GM13976 (cell line): ENCODE data around the gene ADIRF.
"Not testable (repeated sequence)": the region's sequence is repeated elsewhere in the genome, so short reads cannot be mapped to it uniquely, and the experiment has no call there.

Source experiments
- DNase-seq: peaks from one replicate; pipeline ENCODE4 v3.0.0; 2012; ENCODE audit warnings: low spot score
- CTCF ChIP-seq: IDR thresholded peaks from 2 replicates; pipeline ENCODE4 v1.5.1; 2012; ENCODE audit warnings: borderline replicate concordance, mild to moderate bottlenecking; ENCODE audit not compliant: insufficient read depth; ENCODE audit errors: extremely low read depth, missing control alignments, control extremely low read depth
- in situ Hi-C: fragments of 300-500 bp; cut with MboI; formaldehyde crosslinking; loops from one replicate; pipeline ENCODE4 v1.12.0; 2022; ENCODE audit warnings: low sequenced_read_pairs, mixed read lengths, inconsistent platforms; ENCODE audit not compliant: unreplicated experiment

ADIRF gene

GRCh38 chr10:86946213-86947155 lies 21.8 kb upstream of the ADIRF start:
- in situ Hi-C loops = no loop called here
- DNase-seq = no peak
- TF ChIP-seq CTCF = no peak

GRCh38 chr10:86947806-86948205 lies 20.5 kb upstream of the ADIRF start:
- DNase-seq, in situ Hi-C loops: not testable (repeated sequence)

GRCh38 chr10:86950349-86950748 lies 17.9 kb upstream of the ADIRF start:
- no peak for TF ChIP-seq CTCF
- DNase-seq = no peak
- in situ Hi-C loops = no loop called here

GRCh38 chr10:86951184-86951761 lies 17.0 kb upstream of the ADIRF start:
- in situ Hi-C loops = no loop called here
- DNase-seq = no peak
- no peak for TF ChIP-seq CTCF

GRCh38 chr10:86952106-86952505 lies 16.2 kb upstream of the ADIRF start:
- DNase-seq = no peak
- TF ChIP-seq CTCF = no peak
- in situ Hi-C loops = no loop called here

GRCh38 chr10:86952697-86953096 lies 15.6 kb upstream of the ADIRF start:
- DNase-seq, in situ Hi-C loops: not testable (repeated sequence)

GRCh38 chr10:86953747-86954680 lies 14.3 kb upstream of the ADIRF start:
- in situ Hi-C loops = no loop called here
- DNase-seq = no peak
- no peak for TF ChIP-seq CTCF
